ENCODE measurements around the gene ZBTB20.

- TF ChIP-seq CTCF (IDR thresholded peaks at IDR 0.05 in 2 of 3, conservative IDR thresholded peaks at IDR 0.05 in 1 of 3; ENCODE audit: control insufficient read depth in 2 of 3, extremely low read depth in 1 of 3, insufficient read depth in 1 of 3, low read depth in 3 of 3, low read length in 3 of 3): no peak
- TF ChIP-seq CHD1 (IDR thresholded peaks at IDR 0.05; ENCODE audit: low read depth, low read length): no peak
- no peak for TF ChIP-seq POLR2A (IDR thresholded peaks at IDR 0.05; ENCODE audit: low read depth, low read length)
- TF ChIP-seq NBN (IDR thresholded peaks at IDR 0.05): no peak
- no peak for TF ChIP-seq YY1 (IDR thresholded peaks at IDR 0.05; ENCODE audit: low read depth, low read length)
Measured at GRCh38 chr3:115062009-115062408, 85.1 kb downstream of the ZBTB20 start.
